A549 treated with CORT108297 at 1 μM for 4 hours (cell line): ENCODE data around the gene ZRANB1. TPM values are rescaled to one million over a fixed set of nuclear protein-coding genes. Genes with fewer than 3 reads are reported as not detected.

Experiments
- total RNA-seq: library from RNA; stranded (reverse); fragments of 200-300 nt; extraction: Qiagen RNA extraction; gene quantifications from 5 replicates; pipeline ENCODE4 v1.2.3, GENCODE V29; 2022

Gene ZRANB1
- total RNA-seq: 7.2 to 10.3 TPM (median 9.0 TPM) in 5 replicates

GRCh38 chr10:124941823-124942222 is at the start of gene ZRANB1:
Gene ZRANB1 (plus strand): TSS chr10:124942123. CDS start chr10:124942494, 371 bp downstream.

Other genes starting within 250 kb of the ZRANB1 start
- 9.8 to 13.0 TPM (median 12.5 TPM) in 5 replicates for gene FAM53B, start 197.7 kb upstream of the ZRANB1 start, total RNA-seq
- gene EEF1AKMT2, start 150.2 kb upstream of the ZRANB1 start, total RNA-seq: 15.3 to 23.7 TPM (median 17.8 TPM) in 5 replicates
- gene ABRAXAS2, start 140.3 kb upstream of the ZRANB1 start, total RNA-seq: 13.8 to 17.9 TPM (median 14.9 TPM) in 5 replicates
- 96.1 to 115 TPM (median 112 TPM) in 5 replicates for gene CTBP2, start 218.4 kb downstream of the ZRANB1 start, total RNA-seq